IMR-90 (cell line): Measurements from ENCODE around the gene CNTNAP3B. TPM values are rescaled to one million over a fixed set of nuclear protein-coding genes. Genes with fewer than 3 reads are reported as not detected.
"Not testable (repeated sequence)": the region's sequence is repeated elsewhere in the genome, so short reads cannot be mapped to it uniquely, and the experiment has no call there.

Experiments
- ATAC-seq: fragments of 200-7000 bp; cut with Tn5 transposase; 2 replicates; pipeline ENCODE4 v1.9.1; 2020; ENCODE audit warnings: low read depth, mild to moderate bottlenecking, moderate library complexity
- BruUV-seq: library from RNA; stranded (reverse); fragments of 400-500 nt; replicated peaks from 2 replicates; lab custom pipeline; 2021; lab: Mats Ljungman, UMichigan
- CTCF ChIA-PET: fragments of 300-600 bp; formaldehyde crosslinking; extraction: SDS; loops from one replicate; lab custom pipeline; 2021; ENCODE audit warnings: antibody characterized with exemption; lab: Yijun Ruan, JAX
- POLR2A ChIA-PET: fragments of 300-600 bp; sonication (Branson Sonifier 250); formaldehyde crosslinking; loops from one replicate; lab custom pipeline; 2022; ENCODE audit warnings: antibody characterized with exemption; ENCODE audit not compliant: unreplicated experiment; lab: Charles Lee
- DNase-seq: peaks from one replicate; pipeline ENCODE4 v3.0.0; 2013
- H2AFZ ChIP-seq: replicated peaks from 2 replicates; pipeline ENCODE3; 2013; ENCODE audit warnings: low read length, mild to moderate bottlenecking; ENCODE audit not compliant: poor library complexity
- H2AK5ac ChIP-seq: 2 replicates; pipeline ENCODE4 v1.6.1; 2013; ENCODE audit warnings: low read depth, low read length, inconsistent platforms
- H2AK9ac ChIP-seq: replicated peaks from 2 replicates; pipeline ENCODE3; 2013; ENCODE audit warnings: mild to moderate bottlenecking, low read depth, low read length, moderate library complexity; ENCODE audit not compliant: poor library complexity
- H2BK120ac ChIP-seq: 2 replicates; pipeline ENCODE4 v1.6.1; 2013; ENCODE audit warnings: low read depth, low read length, inconsistent platforms
- H2BK15ac ChIP-seq: 3 replicates; pipeline ENCODE4 v1.6.1; 2013; ENCODE audit warnings: low read depth, low read length, inconsistent platforms
- H2BK20ac ChIP-seq: 2 replicates; pipeline ENCODE4 v1.6.1; 2013; ENCODE audit warnings: low read depth, mild to moderate bottlenecking, inconsistent platforms, low read length, moderate library complexity
- H2BK5ac ChIP-seq: 2 replicates; pipeline ENCODE4 v1.6.1; 2013; ENCODE audit warnings: mild to moderate bottlenecking, low read depth, low read length, inconsistent platforms; ENCODE audit not compliant: poor library complexity, severe bottlenecking
- H3K14ac ChIP-seq: replicated peaks from 2 replicates; pipeline ENCODE4 v1.6.1; 2013; ENCODE audit warnings: low read depth, low read length, inconsistent platforms
- H3K18ac ChIP-seq: 2 replicates; pipeline ENCODE4 v1.6.1; 2013; ENCODE audit warnings: low read depth, low read length, control low read depth
- H3K23ac ChIP-seq: 2 replicates; pipeline ENCODE4 v1.6.1; 2013; ENCODE audit warnings: low read depth, low read length, inconsistent platforms
- H3K27ac ChIP-seq: 2 replicates; pipeline ENCODE4 v1.5.1; 2013; ENCODE audit warnings: mild to moderate bottlenecking, control low read depth, low read length; ENCODE audit not compliant: insufficient read depth
- H3K27me3 ChIP-seq: 2 replicates; pipeline ENCODE4 v1.6.1; 2013; ENCODE audit warnings: low read length; ENCODE audit not compliant: control insufficient read depth, insufficient read depth
- H3K36me3 ChIP-seq: 2 replicates; pipeline ENCODE4 v1.6.1; 2013; ENCODE audit warnings: low read length, mixed read lengths; ENCODE audit not compliant: control insufficient read depth, insufficient read depth
- H3K4ac ChIP-seq: 2 replicates; pipeline ENCODE4 v1.6.1; 2013; ENCODE audit warnings: low read depth, low read length, inconsistent platforms
- H3K4me1 ChIP-seq: 2 replicates; pipeline ENCODE4 v1.6.1; 2013; ENCODE audit warnings: low read length, mixed read lengths; ENCODE audit not compliant: control insufficient read depth, insufficient read depth
- H3K4me2 ChIP-seq: 2 replicates; pipeline ENCODE4 v1.6.1; 2013; ENCODE audit warnings: low read depth, mild to moderate bottlenecking, control low read depth, low read length, moderate library complexity
- H3K4me3 ChIP-seq: 2 replicates; pipeline ENCODE4 v1.5.1; 2013; ENCODE audit warnings: low read depth, mild to moderate bottlenecking, control low read depth, low read length, moderate library complexity; ENCODE audit not compliant: insufficient read depth
- H3K56ac ChIP-seq: 2 replicates; pipeline ENCODE4 v1.6.1; 2013; ENCODE audit warnings: low read length, inconsistent platforms; ENCODE audit not compliant: insufficient read depth; ENCODE audit errors: extremely low read depth
- H3K79me1 ChIP-seq, 2 experiments: 2 replicates each; pipeline ENCODE4 v1.6.1; 2013; ENCODE audit warnings: low read length in 2 of 2, inconsistent platforms in 1 of 2, low read depth in 1 of 2
- H3K9ac ChIP-seq: 2 replicates; pipeline ENCODE4 v1.6.1; 2013; ENCODE audit warnings: low read depth, low read length, control low read depth
- H3K9me1 ChIP-seq: 2 replicates; pipeline ENCODE4 v1.6.1; 2013; ENCODE audit warnings: low read length, inconsistent platforms; ENCODE audit not compliant: insufficient read depth
- H3K9me3 ChIP-seq: 2 replicates; pipeline ENCODE4 v1.6.1; 2013; ENCODE audit warnings: low read length; ENCODE audit not compliant: control insufficient read depth, insufficient read depth
- H4K20me1 ChIP-seq: 2 replicates; pipeline ENCODE4 v1.6.1; 2013; ENCODE audit warnings: low read length, inconsistent platforms; ENCODE audit not compliant: insufficient read depth
- H4K5ac ChIP-seq: 2 replicates; pipeline ENCODE4 v1.6.1; 2013; ENCODE audit warnings: mild to moderate bottlenecking, low read depth, low read length, control low read depth
- H4K8ac ChIP-seq, 2 experiments: 2 replicates each; pipeline ENCODE4 v1.6.1; 2013; ENCODE audit warnings: low read depth in 2 of 2, low read length in 2 of 2, control low read depth in 1 of 2, inconsistent platforms in 1 of 2
- H4K91ac ChIP-seq: 2 replicates; pipeline ENCODE4 v1.6.1; 2013; ENCODE audit warnings: low read depth, low read length, inconsistent platforms; ENCODE audit not compliant: insufficient read depth
- WGBS, 2 experiments: methylation state at CpG; one replicate each; pipeline versions ENCODE4 v1.1.5 to v1.1.7; 2013; ENCODE audit warnings: missing lambda C conversion rate in 2 of 2; ENCODE audit not compliant: insufficient read length in 1 of 2; ENCODE audit errors: extremely low coverage in 2 of 2; 5-methylcytosine and 5-hydroxymethylcytosine counted together
- dilution Hi-C: fragments of 300-500 bp; cut with HindIII; formaldehyde crosslinking; loops from one replicate; pipeline ENCODE4 v1.14.3; 2018; ENCODE audit warnings: low sequenced_read_pairs; ENCODE audit not compliant: unreplicated experiment
- in situ Hi-C: fragments of 300-500 bp; cut with MboI; formaldehyde crosslinking; loops from 3 replicates; pipeline ENCODE4 v1.14.3; 2019; ENCODE audit warnings: low sequenced_read_pairs, inconsistent platforms, mixed read lengths
- intact Hi-C: fragments of 100-400 bp; cut with micrococcal nuclease; formaldehyde crosslinking; loops from 2 replicates; pipeline ENCODE4 v1.10.0; 2022
- polyA plus RNA-seq, 3 experiments: library from polyadenylated mRNA; depleted of rRNA; stranded (reverse); fragments of >200 nt; gene quantifications; 2 replicates each; pipeline ENCODE4 v1.2.3, GENCODE V29; 2012; ENCODE audit warnings: low replicate concordance in 1 of 3
- total RNA-seq: library from RNA; depleted of rRNA; stranded (reverse); fragments of >200 nt; gene quantifications from 2 replicates; pipeline ENCODE4 v1.2.3, GENCODE V29; 2012

CNTNAP3B gene
- total and polyA plus RNA-seq, 2 of the 4 experiments (the other 2 are of a cell fraction), result 1.4 to 2.1 TPM

DNA sequence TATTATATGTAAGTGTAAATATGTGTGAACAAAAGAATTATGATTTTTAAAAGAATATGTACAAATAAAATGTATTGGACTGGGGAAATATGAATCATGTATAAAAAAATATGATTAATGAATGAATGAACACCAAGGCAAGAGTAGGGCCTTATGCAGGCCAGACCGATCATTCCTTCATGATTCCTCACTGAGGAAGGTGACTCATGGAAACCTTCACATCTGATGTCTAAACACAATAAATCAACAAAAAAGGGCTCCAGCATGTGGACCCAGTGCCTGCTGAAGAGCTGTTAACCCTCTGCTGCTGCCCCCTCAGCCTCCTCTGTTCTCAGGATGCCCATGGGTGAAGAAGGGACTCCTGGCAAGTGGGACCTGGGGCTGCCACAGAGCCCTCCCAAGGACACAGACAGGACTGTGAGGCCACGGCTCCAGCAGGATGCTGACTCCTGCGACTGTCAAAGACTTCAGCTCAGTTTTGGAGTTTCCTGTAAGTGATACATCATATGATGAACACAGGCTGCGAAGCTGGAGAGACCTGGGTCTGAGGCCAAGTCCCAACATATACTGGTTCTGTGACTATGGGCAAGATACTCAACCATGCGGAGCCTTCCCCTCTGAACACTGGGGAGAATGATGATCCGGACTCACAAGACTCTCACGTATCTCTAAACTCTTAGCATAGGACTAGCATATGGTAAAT lies 110.9 kb downstream of the CNTNAP3B start:
- H3K27ac ChIP-seq, ATAC-seq, H2BK120ac ChIP-seq, H3K18ac ChIP-seq, H4K91ac ChIP-seq, POLR2A ChIA-PET, BruUV-seq, H3K23ac ChIP-seq, H4K8ac ChIP-seq, H3K9me1 ChIP-seq, H3K4ac ChIP-seq, H3K4me2 ChIP-seq, H3K4me1 ChIP-seq, H4K5ac ChIP-seq, H2BK5ac ChIP-seq, H2AFZ ChIP-seq, in situ Hi-C loops, intact Hi-C loops, H3K9ac ChIP-seq, H3K56ac ChIP-seq, H2BK15ac ChIP-seq, dilution Hi-C loops, H3K27me3 ChIP-seq, H3K4me3 ChIP-seq, H2AK9ac ChIP-seq, H2AK5ac ChIP-seq, H3K79me1 ChIP-seq, H3K14ac ChIP-seq, H2BK20ac ChIP-seq, H4K20me1 ChIP-seq, H3K36me3 ChIP-seq, H3K9me3 ChIP-seq, CTCF ChIA-PET: not testable (repeated sequence)
- no CpG with 5 or more reads among the region's 7 CpGs for WGBS, 2 experiments
- DNase-seq, result peak; percentile 2

DNA sequence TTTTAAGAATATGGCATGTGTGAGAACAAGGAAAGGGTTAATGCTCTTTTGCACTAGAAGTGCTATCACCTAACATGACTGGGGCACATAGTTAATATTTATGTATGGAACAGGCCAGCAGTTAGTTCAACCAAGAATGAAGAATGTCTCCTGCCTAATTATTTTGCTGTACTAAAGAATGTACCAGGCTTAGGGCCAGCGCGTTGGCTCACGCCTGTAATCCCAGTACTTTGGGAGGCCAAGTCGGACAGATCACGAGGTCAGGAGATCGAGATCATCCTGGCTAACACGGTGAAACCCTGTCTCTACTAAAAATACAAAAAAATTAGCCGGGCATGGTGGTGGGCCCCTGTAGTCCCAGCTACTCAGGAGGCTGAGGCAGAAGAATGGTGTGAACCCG lies 114.9 kb downstream of the CNTNAP3B start:
- H3K27me3 ChIP-seq, H3K4ac ChIP-seq, in situ Hi-C loops, POLR2A ChIA-PET, intact Hi-C loops, H3K4me2 ChIP-seq, H3K4me1 ChIP-seq, H3K18ac ChIP-seq, dilution Hi-C loops, H3K56ac ChIP-seq, DNase-seq, H2BK5ac ChIP-seq, H3K9ac ChIP-seq, H4K91ac ChIP-seq, H2AFZ ChIP-seq, H3K36me3 ChIP-seq, H3K79me1 ChIP-seq, ATAC-seq, H2BK20ac ChIP-seq, H3K27ac ChIP-seq, H3K9me1 ChIP-seq, H2BK15ac ChIP-seq, H4K5ac ChIP-seq, H3K23ac ChIP-seq, BruUV-seq, CTCF ChIA-PET, H2BK120ac ChIP-seq, H3K4me3 ChIP-seq, H4K20me1 ChIP-seq, H2AK9ac ChIP-seq, H3K9me3 ChIP-seq, H2AK5ac ChIP-seq, H4K8ac ChIP-seq, H3K14ac ChIP-seq: not testable (repeated sequence)
- WGBS, 2 experiments, result no CpG with 5 or more reads among the region's 9 CpGs
